Testis (tissue), 3 donors: ENCODE data around the gene TNFSF10. TPM values are rescaled to one million over a fixed set of nuclear protein-coding genes. Genes with fewer than 3 reads are reported as not detected.
A peak's percentile ranks its signal among the peaks of the same experiment; 100 is the strongest.

Experiments
- DNase-seq: peaks from one replicate; pipeline ENCODE4 v3.0.0-alpha.2; 2019
- H3K27ac ChIP-seq, 2 donors: fragments of 200-600 bp; sonication (generic); one replicate each; pipeline ENCODE4 v1.5.1; 2019
- H3K27me3 ChIP-seq: fragments of 200-600 bp; sonication (generic); one replicate; pipeline ENCODE4 v1.5.1; 2019
- H3K36me3 ChIP-seq: fragments of 200-600 bp; sonication (generic); one replicate; pipeline ENCODE4 v1.5.1; 2017; ENCODE audit warnings: low read depth; ENCODE audit errors: missing control alignments
- H3K4me1 ChIP-seq: fragments of 200-600 bp; sonication (generic); one replicate; pipeline ENCODE4 v1.5.1; 2019
- H3K4me3 ChIP-seq, 2 donors: fragments of 200-600 bp; sonication (generic); one replicate each; pipeline ENCODE4 v1.5.1; 2017 to 2019
- H3K9me3 ChIP-seq: fragments of 200-600 bp; sonication (generic); one replicate; pipeline ENCODE4 v1.5.1; 2017
- POLR2A ChIP-seq: fragments of 450-650 bp; IDR thresholded peaks from one replicate; pipeline ENCODE4 v1.6.1; 2017; ENCODE audit warnings: antibody characterized with exemption, mild to moderate bottlenecking, moderate library complexity
- WGBS, 2 donors: methylation state at CpG; one replicate each; pipeline ENCODE4 v1.1.5; 2018; 5-methylcytosine and 5-hydroxymethylcytosine counted together
- intact Hi-C: fragments of 100-400 bp; cut with DNase I; formaldehyde crosslinking; loops from one replicate; pipeline ENCODE4 v1.15.1; 2023; ENCODE audit warnings: low total_unique reads
- polyA plus RNA-seq: library from polyadenylated mRNA; stranded (reverse); fragments of 350-450 nt; fragmentation: Illumina TruSeq; extraction: RNeasy Lipid Tissue Mini Kit (QIAGEN cat#74804); gene quantifications from one replicate; pipeline ENCODE4 v1.2.3, GENCODE V29; 2014; ENCODE audit warnings: low read depth, low replicate concordance; ENCODE audit not compliant: insufficient read depth
- total RNA-seq, 2 donors: library from RNA; depleted of rRNA; stranded (reverse); fragments of >200 nt; gene quantifications; one replicate each; pipeline ENCODE4 v1.2.3, GENCODE V29; 2016
- TF ChIP-seq, protein P1 (sequence below), 3 experiments: fragments of 450-650 bp in 2 of 3; fragments of 200-600 bp in 1 of 3; sonication (generic) in 1 of 3; IDR thresholded peaks; one replicate each; pipeline ENCODE4 v1.5.1; 2016 to 2019; ENCODE audit warnings: antibody characterized with exemption in 3 of 3, mild to moderate bottlenecking in 2 of 3, moderate library complexity in 1 of 3

Gene TNFSF10
- total and polyA plus RNA-seq, 3 donors from 2014 or later, result 4.3 to 10.0 (median 8.1) TPM

DNA sequence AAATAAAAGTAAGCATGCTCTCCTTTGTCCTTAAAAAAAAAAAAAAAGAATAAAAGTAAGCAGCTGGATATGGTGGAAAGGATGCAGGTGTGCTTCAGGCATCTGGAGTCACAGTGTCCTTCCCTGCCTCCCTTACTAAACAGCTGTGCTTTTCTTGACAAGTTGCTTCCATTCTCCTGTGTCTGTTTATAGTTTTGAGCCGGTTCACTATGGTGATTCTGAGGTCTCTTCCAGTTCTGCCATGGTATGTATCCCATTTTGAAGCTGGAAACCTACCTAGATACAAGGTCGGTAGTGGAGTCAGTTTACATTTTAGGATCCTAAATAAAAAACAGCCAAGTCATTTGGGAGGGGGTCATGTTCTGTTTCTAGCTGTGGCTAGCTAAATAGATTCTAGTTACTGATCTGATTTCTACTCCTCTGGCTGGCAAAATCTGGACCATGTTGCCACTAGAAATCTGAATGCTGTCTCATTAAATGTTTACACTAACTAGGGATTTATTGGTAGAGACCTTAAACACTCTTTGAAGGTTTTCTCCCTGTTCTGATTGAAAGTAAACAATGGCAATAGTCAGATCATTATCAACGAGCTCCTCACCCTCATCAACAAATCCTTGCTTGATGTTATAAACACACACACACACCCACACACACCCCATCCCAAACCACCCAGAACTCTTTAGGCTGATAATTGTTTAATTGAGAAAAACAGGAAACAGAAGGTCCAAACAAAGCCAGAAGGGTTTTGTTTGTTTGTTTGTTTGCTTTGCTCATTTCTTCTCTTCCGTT lies 7.9 kb downstream of the TNFSF10 start:
- WGBS, 2 donors, result 40 to 51% methylated on average over 4 of the region's 4 CpGs
- no peak for DNase-seq
- Histone ChIP-seq H3K27ac (peak overlapping the region in 1 of 2 donors; percentile 7), H3K4me3 (no peak overlapping the region), H3K36me3 (no peaks in the 10 kb centered on the region), H3K4me1 (peaks cover 7% of the 10 kb centered on the region), H3K9me3 (no peaks in the 10 kb centered on the region), H3K27me3 (no peaks in the 10 kb centered on the region)
- intact Hi-C loops, result no loop called here
- no peak for TF ChIP-seq POLR2A
- TF ChIP-seq, protein P1, sequence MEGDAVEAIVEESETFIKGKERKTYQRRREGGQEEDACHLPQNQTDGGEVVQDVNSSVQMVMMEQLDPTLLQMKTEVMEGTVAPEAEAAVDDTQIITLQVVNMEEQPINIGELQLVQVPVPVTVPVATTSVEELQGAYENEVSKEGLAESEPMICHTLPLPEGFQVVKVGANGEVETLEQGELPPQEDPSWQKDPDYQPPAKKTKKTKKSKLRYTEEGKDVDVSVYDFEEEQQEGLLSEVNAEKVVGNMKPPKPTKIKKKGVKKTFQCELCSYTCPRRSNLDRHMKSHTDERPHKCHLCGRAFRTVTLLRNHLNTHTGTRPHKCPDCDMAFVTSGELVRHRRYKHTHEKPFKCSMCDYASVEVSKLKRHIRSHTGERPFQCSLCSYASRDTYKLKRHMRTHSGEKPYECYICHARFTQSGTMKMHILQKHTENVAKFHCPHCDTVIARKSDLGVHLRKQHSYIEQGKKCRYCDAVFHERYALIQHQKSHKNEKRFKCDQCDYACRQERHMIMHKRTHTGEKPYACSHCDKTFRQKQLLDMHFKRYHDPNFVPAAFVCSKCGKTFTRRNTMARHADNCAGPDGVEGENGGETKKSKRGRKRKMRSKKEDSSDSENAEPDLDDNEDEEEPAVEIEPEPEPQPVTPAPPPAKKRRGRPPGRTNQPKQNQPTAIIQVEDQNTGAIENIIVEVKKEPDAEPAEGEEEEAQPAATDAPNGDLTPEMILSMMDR (IDR thresholded peaks at IDR 0.05), result no peak

DNA sequence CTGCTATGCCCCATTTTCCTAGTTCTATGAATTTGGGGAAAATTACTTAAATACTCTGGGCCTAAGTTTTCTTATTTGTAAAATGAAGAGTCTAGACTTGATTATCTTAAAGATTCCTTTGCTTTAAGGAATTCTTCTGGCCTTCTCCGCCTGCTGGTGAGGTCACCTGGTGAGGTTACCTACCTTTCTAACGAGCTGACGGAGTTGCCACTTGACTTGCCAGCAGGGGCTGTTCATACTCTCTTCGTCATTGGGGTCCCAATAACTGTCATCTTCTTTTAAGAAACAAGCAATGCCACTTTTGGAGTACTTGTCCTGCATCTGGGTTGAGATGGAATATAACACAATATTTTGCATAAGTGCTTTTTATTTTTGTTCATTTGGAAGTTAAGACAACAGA lies 8.6 kb downstream of the TNFSF10 start:
- 94 to 95% methylated on average over 4 of the region's 4 CpGs for WGBS, 2 donors
- TF ChIP-seq POLR2A, result no peak
- TF ChIP-seq, protein P1 (IDR thresholded peaks at IDR 0.05), result no peak
- Histone ChIP-seq H3K4me3 (no peak overlapping the region), H3K36me3 (no peaks in the 10 kb centered on the region), H3K27ac (no peak overlapping the region), H3K27me3 (no peaks in the 10 kb centered on the region), H3K4me1 (peaks cover 7% of the 10 kb centered on the region), H3K9me3 (no peaks in the 10 kb centered on the region)
- DNase-seq, result no peak
- intact Hi-C loops, result no loop called here

DNA sequence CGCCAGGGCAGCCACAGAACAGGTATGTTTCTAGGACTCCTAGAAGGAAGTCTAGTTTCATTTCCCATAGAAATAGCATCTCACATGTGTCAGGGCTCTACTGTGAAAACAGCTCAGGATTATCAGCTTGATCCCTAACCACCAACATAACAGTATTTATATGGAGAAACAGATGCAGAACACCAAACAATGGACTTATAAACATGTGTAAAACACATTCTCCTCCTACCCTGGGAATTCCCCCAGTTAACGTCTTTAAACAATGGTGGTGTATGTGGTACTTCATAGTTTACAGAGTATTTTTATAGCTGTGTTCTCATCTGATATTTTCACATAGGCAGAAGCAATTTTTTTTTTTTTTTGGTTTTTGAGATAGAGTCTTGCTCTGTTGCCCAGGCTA lies 9.7 kb downstream of the TNFSF10 start:
- 67 to 80% methylated on average over 2 of the region's 2 CpGs for WGBS, 2 donors
- Histone ChIP-seq H3K9me3 (no peaks in the 10 kb centered on the region), H3K27ac (no peak overlapping the region), H3K4me1 (peaks cover 7% of the 10 kb centered on the region), H3K27me3 (no peaks in the 10 kb centered on the region), H3K36me3 (no peaks in the 10 kb centered on the region), H3K4me3 (no peak overlapping the region)
- intact Hi-C loops, result no loop called here
- TF ChIP-seq, protein P1 (IDR thresholded peaks at IDR 0.05), result no peak
- TF ChIP-seq POLR2A, result no peak
- no peak for DNase-seq

DNA sequence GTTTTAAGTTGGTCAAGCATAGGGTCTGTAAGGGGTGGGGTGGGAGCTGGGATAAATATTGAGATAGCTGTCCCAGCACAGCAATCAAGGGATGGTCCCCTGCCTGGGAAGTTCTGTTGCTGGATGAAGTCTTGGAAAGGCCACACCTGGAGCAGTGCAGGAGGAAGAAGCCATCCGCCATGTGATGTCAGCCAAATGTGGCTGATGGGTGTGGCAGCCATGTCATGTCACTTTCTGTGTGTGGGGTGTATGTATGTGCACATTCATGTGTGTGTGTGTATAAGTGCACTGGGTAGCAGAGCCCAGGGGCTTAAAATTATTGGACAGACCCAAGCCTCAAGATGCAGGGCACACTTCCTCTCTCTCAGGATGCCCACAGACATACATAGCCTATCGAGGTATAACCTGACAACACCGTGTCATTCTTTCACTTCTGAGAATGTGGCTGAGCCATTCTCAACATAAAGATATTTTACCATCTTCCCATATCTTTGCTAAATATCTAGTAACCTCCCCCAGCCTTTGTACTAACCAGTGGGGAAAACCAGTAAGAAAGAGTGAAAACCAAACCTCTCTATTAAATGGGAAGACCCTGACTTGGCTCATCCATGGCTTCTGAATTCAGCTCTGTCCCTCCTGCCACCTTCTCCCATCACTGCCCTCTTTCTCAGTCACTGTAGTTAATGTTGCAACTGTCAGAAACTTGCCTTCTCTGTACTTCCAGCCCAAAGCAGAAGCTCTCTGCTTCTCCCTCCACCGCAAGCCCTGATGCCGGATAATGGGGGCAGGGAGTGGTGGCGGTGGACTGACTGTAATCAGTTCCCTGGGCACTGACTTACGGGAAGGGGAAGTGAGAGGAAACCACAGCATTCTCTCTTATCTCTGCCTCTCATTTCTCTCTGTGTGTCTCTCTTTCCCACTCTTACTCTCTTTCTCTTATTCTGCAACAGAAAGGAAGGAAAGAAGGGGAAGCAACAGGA lies 11.2 kb downstream of the TNFSF10 start:
- DNase-seq, result peak; percentile 28
- 72 to 82% methylated on average over 7 of the region's 7 CpGs for WGBS, 2 donors
- intact Hi-C loops, result no loop called here
- Histone ChIP-seq H3K36me3 (no peaks in the 10 kb centered on the region), H3K27me3 (no peaks in the 10 kb centered on the region), H3K4me1 (peaks cover 7% of the 10 kb centered on the region), H3K4me3 (no peak overlapping the region), H3K27ac (no peak overlapping the region), H3K9me3 (no peaks in the 10 kb centered on the region)
- TF ChIP-seq, protein P1 (IDR thresholded peaks at IDR 0.05), result no peak
- no peak for TF ChIP-seq POLR2A
